Measurements from ENCODE around the gene C15orf39.
"Not testable (repeated sequence)": the region's sequence is repeated elsewhere in the genome, so short reads cannot be mapped to it uniquely, and the experiment has no call there.

C15orf39 gene

DNA sequence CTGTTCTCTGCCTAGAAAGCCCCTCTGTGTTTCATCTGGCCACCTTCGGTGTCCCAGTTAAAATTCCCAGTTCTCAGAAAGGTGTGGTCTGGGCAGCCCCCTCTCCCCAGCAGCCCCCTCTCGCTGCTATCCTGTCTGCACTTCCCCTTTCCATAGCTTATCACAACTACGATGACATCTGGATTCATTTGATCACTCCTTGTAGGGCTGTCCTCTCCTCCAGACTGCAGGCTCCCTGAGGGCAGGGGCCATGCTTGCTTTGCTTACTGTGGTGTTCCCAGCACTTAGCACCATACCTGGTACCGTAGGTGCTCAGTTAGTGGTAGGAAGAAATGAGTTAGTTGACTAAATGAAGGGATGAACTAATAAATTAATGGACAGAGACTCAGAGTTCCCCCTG lies 30.2 kb downstream of the C15orf39 start:
- no peak for DNase-seq (ENCODE audit: low read depth)

DNA sequence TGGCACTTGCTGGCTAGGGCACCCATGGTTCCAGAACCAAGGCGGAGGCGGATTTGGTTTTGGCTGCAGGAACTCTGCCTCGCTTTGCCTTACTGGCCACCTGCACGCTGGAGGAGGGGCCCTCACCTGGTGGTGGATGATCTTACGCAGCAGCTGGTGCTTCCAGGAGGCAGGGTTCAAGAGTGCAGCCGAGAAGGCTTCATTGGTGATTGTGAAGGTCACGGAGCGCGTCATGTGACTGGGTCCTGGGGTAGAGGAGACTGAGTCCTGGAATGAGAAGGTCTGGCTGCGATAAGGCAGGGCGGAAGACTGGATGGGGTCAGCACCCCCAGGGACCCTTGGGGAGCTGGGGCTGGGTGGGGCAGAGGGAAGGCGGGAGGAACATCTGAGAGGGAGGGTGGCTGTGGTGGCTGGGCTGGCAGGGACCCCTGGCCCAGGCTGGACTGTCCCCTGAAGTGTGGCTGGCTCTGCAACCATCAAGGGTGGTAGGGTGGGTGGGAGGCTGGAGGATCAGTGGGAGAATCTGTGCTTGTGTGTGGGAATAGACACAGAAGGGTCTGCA lies 30.7 kb downstream of the C15orf39 start:
- DNase-seq (ENCODE audit: low read depth): no peak

DNA sequence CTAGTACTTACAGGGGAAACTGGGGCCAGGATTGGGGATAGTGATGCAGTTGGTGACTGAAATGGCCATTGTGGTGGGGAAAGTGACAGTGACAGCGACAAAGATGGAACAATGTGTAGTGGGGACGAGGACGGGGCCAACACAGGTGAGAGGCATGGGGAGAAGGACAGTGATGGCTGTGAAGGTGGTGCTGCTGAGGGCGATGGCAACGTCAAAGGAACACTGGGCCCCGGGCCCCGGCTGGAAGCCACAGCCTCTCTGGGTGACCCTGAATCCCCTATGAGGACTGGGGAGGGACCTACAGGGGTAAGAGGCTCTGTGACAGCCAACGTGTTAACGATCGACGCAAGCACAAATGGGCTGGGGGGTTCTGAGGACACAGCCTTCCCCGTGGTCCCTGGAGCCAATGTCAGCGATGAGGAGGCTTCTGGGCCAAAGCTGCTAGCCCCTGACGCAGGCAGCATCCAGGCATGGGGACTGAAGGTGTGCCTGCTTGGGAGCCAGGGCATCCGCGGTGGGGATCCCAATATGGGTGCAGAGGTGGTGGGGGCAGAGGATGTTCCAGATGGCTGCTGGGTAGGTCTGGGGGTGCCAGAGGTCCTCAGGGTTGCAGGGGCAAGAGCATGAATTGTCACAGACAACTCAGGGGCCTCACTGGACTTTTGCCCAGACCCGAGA lies 31.3 kb downstream of the C15orf39 start:
- no peak for DNase-seq (ENCODE audit: low read depth)

- no peak for DNase-seq (ENCODE audit: low read depth)
These were observed 32.0 kb downstream of the C15orf39 start for GRCh38 chr15:75233504-75234190.

DNA sequence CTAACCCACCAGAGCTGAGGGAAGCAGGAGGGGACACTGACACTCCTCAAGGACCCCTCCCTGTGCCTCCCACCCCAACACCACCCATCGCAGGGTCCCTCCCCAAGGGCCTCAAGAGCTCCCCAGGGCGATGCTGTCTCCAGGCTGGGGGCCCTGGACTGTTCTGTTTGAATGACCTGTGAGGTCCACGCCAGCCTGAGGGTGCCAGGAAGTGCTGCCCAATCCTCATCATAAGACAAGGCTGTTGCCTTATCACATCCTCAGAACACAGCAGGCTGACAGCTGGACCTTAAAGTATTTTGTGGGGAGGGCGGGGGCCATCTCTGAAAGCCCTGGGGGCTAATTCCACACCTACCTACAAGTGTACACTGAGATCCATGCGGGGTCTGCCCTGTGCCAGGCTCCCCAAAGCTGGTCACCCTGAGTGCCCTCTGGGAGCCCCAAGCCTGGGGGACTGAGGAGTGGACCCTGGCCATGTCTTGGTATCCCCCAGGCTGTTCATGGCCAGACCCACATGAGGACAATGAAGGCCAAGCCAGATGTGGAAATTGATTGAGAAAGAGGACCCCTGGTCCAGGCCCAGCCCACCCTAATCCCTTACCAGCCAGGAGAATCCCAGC lies 32.6 kb downstream of the C15orf39 start:
- DNase-seq (ENCODE audit: low read depth): no peak

DNA sequence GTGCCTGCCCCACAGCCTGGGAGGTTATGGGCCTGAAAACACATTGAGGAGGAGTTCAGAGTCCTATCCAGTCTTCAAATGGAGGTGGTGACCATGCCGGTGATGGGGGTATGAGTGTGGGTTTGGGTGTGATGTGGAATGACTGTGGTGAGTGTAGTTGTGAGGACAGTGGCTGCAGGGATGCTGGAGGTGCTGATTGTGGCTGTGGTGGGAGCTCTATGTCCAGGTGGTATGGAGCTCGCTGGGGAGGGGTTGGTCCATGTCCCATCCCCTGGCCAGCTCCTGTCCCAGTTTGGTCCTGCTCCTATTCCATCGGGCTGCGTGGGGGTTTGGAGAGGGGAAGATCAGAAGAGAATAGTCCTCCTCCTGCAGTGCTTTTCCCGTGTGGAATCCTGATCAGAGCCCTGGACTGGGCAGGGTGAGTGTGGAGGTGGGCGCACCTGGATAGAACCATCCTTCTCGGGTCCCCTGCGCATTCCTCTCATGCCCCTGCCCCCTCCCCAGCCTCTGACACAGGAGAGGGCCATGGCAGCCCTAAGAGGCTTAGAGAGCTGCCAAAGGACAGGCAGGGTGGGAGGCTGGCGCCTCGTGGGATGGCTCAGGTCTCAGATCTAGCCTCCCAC lies 33.5 kb downstream of the C15orf39 start:
- DNase-seq (ENCODE audit: low read depth): no peak

GRCh38 chr15:75235760-75236729 lies 34.4 kb downstream of the C15orf39 start:
- DNase-seq (ENCODE audit: low read depth): no peak

DNA sequence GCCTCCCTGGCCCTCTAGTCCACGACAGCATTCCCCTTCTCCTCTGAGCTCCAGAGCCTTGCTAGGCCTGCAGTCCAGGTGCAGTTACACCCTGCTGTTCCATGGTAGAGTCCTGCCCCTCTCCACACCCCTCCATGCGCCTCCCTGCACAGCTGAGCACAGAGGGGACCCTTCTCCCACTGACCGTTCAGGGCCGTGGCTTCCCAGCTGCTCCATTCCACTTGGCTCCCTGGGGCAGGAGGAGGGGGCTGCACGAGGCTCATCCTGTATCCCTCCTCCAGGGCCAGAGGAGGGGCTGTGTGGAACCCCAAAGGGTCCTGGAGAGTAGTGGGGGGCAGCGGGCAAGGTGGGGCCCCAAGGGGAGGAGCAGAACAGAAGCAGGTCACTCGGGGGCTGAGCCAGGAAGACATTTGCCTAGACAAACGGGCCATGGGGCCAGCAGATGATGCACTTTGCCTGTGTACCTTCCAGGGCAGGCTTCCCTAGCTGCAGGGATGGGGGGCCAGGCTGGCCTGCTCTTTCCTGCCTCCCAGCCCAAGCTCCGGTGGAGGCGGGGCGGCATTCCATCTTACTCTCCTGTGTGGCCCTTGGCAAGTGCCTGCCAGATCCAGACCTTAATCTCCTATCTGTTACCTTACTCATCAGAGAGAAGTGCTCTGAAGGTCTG lies 35.8 kb downstream of the C15orf39 start:
- no peak for DNase-seq (ENCODE audit: low read depth)

DNA sequence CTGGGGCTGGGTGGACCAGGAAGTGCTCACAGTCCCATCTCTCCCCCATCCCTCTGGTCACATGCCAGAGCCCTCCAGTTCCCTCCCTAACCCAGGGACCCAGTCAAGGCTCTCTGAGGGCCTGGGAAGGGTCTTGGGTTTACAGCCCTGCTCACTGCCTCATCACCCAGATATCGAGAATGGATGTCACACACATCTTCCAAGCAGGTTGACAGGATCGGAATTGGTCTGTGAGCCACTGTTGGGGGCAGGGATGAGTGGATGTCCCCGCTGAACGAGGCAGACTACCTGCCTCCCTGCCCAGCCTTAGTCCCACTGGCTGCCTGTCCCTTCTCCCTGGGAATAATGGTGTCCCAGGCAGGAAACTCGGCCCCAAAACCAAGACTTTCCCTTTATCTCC lies 36.5 kb downstream of the C15orf39 start:
- no peak for DNase-seq (ENCODE audit: low read depth)

- not testable (repeated sequence) for DNase-seq (ENCODE audit: low read depth)
These were observed 44.1 kb downstream of the C15orf39 start for GRCh38 chr15:75245741-75246140.

DNA sequence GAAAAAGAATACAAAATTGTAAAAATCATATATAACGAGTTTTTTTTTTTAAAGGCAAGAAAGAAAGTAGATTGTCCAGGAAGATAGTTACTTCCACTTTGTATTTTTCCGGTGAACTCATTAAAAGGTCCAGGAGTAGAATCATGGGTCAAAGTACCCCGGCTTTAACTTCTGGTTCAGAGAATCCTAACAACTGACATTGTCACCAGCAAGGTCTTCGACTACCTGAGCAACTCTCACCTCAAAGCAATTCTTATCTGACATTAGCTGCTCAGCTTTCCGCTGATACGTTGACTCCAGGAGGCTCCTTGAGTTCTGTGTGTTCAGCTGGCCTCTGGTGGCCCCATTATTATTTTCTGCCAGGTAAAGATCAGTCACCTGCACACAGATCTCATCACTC lies 47.3 kb downstream of the C15orf39 start:
- DNase-seq (ENCODE audit: low read depth): not testable (repeated sequence)

DNA sequence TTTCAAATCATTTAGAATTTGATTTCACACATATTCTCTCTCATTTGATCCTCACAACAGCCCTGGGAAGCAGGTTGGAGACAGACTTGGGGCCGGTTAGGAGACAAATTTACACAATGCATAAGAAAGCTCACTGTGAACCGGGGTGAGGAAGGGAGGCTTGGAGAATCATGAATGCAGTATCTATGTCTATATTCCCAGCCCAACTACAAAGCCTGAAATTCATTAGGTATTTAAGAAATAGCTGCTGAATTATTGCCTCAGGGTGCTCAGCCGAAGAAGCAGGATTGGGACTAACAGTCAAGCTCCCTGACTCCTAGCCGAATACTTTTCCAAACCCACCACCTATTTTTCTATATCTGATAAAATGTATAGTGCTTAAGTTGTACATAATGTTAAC lies 48.0 kb downstream of the C15orf39 start:
- no peak for DNase-seq (ENCODE audit: low read depth)

DNA sequence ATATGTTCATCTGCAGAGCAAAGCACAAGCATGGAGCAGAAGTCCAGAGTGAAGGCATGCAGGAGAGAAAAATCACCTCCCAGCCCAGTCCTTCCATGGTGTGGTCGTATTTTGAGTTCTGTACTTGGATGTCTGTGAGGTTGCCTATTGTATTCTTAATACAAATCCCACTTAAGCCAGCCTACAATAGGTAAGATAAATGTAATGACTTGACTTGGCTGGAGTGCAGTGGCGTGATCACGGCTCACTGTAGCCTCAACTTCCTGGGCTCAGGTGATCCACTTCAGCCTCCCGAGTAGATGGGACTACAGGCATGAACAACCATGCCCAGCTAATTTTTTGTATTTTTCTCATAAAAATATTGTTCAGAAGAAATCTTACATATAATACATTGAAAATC lies 49.7 kb downstream of the C15orf39 start:
- not testable (repeated sequence) for DNase-seq (ENCODE audit: low read depth)

DNA sequence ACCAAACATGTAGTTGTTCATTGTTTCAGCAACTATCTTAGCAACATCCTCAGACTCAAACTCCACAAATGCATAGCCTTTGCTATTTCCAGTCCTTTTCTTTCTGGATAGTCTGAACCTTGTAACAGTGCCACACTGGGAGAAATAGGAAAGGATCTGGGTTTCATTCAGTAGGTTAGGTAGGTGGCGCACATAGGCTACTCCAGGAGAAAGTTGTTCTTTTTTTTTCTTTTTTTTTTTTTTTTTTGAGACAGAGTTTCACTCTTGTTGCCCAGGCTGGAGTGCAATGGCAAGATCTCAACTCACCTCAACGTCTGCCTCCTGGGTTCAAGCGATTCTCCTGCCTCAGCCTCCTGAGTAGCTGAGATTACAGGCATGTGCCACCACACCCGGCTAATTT lies 50.6 kb downstream of the C15orf39 start:
- not testable (repeated sequence) for DNase-seq (ENCODE audit: low read depth)

- DNase-seq (ENCODE audit: low read depth): not testable (repeated sequence)
These were observed 56.4 kb downstream of the C15orf39 start, which contains the start of gene GOLGA6C for GRCh38 chr15:75258034-75258433. TSS of gene GOLGA6C (plus strand) at chr15:75258334. CDS start at chr15:75258599, 265 bp downstream.

GRCh38 chr15:75258620-75259343 lies 57.1 kb downstream of the C15orf39 start:
- not testable (repeated sequence) for DNase-seq (ENCODE audit: low read depth)

GRCh38 chr15:75259873-75260272 lies 58.2 kb downstream of the C15orf39 start:
- DNase-seq (ENCODE audit: low read depth): not testable (repeated sequence)
